GM20000 (cell line): ENCODE measurements around the gene OR13A1.
"Not testable (repeated sequence)": the region's sequence is repeated elsewhere in the genome, so short reads cannot be mapped to it uniquely, and the experiment has no call there.

Experiments used
- DNase-seq: peaks from one replicate; pipeline ENCODE4 v3.0.0; 2012; ENCODE audit warnings: low spot score
- TF ChIP-seq, protein P1 (sequence below): IDR thresholded peaks from 2 replicates; pipeline ENCODE4 v1.5.1; 2012; ENCODE audit warnings: mild to moderate bottlenecking, control low read depth; ENCODE audit errors: extremely low read depth, missing control alignments

OR13A1 gene

DNA sequence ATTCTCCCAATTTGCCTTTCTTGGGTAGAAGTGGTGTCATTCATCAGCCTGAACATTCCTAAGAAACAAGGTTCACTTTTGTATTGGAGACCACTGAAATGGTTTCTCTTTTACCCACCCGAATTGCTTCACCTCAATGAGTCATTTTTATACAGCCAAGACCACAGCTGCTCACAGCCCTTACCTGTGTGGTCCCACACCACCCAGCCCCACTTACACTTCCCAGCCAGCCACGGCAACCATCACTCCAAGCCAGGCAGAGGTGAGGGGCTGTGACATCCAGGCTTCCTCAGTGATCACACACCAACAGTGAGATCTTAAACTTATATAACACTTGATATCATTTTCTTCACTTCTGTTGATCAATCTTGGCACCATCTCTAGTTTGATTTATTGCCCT, 20.7 kb downstream of the OR13A1 start:
- no peak for DNase-seq
- TF ChIP-seq, protein P1, sequence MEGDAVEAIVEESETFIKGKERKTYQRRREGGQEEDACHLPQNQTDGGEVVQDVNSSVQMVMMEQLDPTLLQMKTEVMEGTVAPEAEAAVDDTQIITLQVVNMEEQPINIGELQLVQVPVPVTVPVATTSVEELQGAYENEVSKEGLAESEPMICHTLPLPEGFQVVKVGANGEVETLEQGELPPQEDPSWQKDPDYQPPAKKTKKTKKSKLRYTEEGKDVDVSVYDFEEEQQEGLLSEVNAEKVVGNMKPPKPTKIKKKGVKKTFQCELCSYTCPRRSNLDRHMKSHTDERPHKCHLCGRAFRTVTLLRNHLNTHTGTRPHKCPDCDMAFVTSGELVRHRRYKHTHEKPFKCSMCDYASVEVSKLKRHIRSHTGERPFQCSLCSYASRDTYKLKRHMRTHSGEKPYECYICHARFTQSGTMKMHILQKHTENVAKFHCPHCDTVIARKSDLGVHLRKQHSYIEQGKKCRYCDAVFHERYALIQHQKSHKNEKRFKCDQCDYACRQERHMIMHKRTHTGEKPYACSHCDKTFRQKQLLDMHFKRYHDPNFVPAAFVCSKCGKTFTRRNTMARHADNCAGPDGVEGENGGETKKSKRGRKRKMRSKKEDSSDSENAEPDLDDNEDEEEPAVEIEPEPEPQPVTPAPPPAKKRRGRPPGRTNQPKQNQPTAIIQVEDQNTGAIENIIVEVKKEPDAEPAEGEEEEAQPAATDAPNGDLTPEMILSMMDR: no peak

DNA sequence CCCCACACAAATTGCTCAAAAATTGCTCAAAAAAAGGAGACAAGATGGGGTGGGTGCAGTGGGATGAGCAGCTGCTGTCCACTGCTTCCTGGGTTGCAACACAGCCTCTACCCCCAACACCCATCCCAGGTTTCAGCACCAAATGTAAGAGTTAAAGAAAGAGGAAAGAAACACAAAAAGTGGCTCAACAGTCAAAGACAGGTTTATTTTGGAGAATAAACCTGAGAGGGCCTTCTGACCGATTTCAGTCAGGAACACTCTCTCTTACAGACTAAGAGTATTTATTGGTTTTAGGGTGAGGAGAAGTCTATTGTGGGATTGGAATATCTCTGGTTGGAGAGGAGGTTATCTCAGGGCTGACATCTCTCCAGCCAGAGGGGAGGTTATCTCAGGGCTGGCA, 28.4 kb downstream of the OR13A1 start:
- DNase-seq: no peak

DNA sequence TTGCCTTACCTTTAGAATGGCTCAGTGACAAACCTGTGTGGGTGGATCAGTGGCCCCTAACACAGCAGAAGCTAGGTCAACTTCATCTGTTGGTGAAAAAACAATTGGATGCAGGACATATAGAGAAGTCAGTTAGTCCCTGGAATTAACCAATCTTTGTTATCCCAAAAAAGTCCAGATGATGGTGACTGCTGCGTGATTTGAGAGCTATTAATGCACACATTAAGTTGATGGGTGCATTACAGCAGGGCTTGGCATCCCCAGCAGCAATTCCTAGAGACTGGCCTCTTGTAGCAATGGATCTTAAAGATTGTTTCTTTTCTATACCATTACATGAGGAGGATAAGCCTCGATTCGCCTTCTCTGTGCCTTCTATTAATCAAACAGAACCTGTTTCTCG, 33.3 kb downstream of the OR13A1 start:
- TF ChIP-seq, protein P1: no peak
- no peak for DNase-seq

More for the DNA sequence above, 28.4 kb downstream of the OR13A1 start:
- TF ChIP-seq, protein P1: no peak

DNA sequence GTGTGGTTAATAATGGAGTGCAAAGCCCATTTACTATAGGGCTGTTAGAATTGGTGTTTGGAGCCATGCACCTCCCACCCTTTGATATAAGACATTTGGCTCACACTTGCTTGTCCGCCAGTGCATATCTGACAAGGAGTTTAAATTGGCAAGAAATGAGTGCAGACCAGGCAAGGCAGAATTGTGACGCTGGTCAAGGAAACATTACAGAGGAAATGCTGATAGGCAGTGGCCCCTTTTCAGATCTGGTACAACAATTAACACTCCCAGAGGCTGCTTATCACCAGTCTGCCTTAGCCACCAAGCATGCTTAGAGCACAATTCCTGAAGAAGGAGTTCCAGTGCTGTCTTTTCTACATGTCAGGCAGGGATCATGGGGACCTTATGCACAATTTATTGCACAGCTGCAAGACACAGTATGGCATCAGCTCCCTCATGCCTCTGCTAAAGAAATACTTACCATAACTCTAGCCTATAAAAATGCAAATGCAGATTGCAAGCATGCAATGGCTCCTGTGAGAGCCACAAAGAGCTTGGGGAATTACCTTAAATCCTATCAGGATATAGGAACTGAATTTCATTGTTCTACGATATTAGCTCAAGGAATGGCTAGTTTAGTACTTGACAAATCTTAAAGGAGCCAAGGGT, 35.2 kb downstream of the OR13A1 start:
- TF ChIP-seq, protein P1: no peak
- DNase-seq: no peak

DNA sequence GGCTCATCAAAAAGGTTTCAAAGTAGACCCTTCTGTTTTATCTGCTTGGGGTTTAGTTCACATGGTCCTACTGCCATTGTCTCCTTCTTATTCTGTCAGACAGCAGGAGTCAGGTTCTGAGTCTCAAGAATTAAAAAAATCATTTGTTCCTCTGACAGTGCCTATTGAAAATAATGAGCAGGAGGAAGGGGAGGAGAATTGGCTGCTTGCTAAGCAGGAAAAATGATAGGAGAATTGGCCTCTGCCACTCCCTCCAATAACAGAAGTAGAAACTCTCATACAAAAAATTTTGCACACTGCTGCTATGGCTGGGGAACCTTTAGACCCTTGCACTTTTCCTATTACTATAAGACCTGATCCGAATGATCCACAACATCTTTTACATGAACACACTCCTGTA, 35.7 kb downstream of the OR13A1 start:
- no peak for DNase-seq
- TF ChIP-seq, protein P1: no peak

DNA sequence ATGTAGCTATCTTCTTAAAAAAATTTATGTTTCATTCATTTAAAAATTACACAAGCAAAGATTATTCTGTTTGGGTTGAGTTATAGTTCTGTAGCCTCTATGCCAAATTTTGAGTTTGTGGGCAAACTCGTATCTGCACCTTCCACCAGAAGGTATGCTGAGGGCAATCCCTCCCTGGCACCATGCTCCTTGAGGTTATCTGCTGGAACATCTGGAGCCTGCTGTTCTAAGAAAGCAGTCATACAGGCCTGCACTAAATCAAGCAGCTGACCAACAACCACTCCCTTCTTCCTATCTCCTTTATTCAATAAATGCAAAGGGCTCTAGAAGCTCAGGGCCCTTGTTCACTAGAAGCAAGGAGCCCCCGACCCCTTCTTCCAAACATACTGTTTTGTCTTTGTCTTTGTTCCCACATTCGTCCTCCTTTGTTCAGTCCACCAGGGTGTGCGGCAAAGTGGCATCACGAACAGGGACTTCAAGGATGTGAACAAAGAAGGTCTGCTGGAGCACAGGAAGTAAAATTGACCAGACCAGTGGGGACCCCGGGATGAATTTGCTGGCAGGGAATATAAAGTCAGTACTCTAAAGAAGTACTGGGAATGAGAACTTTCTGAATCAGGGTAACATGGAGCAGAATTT, 36.4 kb downstream of the OR13A1 start:
- TF ChIP-seq, protein P1: no peak
- DNase-seq: no peak

DNA sequence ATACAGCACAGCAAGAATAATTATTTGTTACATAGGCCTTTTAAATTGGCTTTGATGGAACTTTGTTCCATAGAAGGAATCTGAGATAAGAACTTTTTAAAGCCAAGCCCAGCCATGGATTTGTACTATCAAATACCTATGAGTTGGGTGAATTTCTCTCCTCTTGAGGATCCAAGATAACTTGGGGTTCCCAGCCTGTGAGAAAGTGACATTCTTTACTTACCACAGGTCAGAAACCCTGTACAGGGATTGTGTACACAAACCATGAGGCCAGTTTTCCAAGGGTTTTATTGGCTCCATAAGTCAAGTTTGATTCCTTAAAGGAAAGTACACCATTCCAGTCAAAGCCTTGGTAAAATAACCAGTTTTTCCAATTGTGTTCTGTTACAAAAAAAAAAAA, 39.3 kb downstream of the OR13A1 start:
- DNase-seq: not testable (repeated sequence)

DNA sequence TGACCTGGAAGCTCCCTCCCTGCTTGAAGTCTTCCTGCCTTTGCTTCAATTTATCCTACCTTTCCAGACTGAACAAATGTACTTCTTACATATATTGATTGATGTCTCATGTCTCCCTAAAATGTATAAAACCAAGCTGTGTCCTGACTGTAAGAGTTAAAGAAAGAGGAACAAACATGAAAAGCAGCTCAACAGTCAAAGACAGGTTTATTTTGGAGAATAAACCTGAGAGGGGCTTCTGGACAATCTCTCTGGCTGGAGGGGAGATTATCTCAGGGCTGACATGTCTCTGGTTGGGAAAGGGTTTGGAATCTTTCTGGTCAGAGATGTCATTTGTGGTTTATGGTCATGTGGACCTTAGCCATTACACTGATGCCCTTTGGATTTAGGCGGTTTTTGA, 41.0 kb downstream of the OR13A1 start:
- TF ChIP-seq, protein P1: no peak

DNA sequence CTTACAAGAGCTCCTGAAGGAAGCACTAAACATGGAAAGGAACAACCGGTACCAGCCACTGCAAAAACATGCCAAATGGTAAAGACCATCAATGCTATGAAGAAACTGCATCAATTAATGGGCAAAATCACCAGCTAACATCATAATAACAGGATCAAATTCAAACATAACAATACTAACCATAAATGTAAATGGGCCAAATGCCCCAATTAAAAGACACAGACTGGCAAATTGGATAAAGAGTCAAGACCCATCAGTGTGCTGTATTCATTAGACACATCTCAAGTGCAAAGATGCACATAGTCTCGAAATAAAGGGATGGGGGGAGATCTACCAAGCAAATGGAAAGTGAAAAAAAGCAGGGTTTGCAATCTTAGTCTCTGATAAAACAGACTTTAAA, 47.6 kb downstream of the OR13A1 start:
- DNase-seq: not testable (repeated sequence)

More for the DNA sequence above, 41.0 kb downstream of the OR13A1 start:
- DNase-seq: no peak
